Activated CD8-positive, alpha-beta memory T cell treated with anti-CD3 and anti-CD28 coated beads for 36 hours (primary cell): Measurements from ENCODE around the gene TBPL2. TPM values are rescaled to one million over a fixed set of nuclear protein-coding genes. Genes with fewer than 3 reads are reported as not detected.
"Not testable (repeated sequence)": the region's sequence is repeated elsewhere in the genome, so short reads cannot be mapped to it uniquely, and the experiment has no call there.

Source experiments
- CTCF ChIA-PET: fragments of 350-600 bp; sonication (Branson Sonifier 250); formaldehyde crosslinking; loops from one replicate; lab custom pipeline; 2021; ENCODE audit warnings: antibody characterized with exemption; lab: Charles Lee
- POLR2A ChIA-PET: fragments of 350-600 bp; sonication (Branson Sonifier 250); formaldehyde crosslinking; loops from one replicate; lab custom pipeline; 2021; ENCODE audit warnings: antibody characterized with exemption; lab: Charles Lee
- total RNA-seq, 2 experiments: library from RNA; stranded (reverse); gene quantifications; one replicate each; pipeline ENCODE4 v1.2.3, GENCODE V29; 2021

The TBPL2 gene
- total RNA-seq, 2 experiments from 2014 or later: not detected

GRCh38 chr14:55446833-55447232 is 6.4 kb upstream of the TBPL2 start:
- POLR2A ChIA-PET: no interaction called here
- CTCF ChIA-PET: interaction anchor here (0.7 to 1.5 kb wide), 11 partner anchors 8 to 1028 kb away, joined by 3 to 9 read pairs (median 3); no protein-coding TSS in a partner anchor

GRCh38 chr14:55446127-55446736 is 5.8 kb upstream of the TBPL2 start:
- CTCF ChIA-PET: interaction anchor here (0.6 to 1.5 kb wide), 13 partner anchors 8 to 1899 kb away, joined by 3 to 9 read pairs (median 3); no protein-coding TSS in a partner anchor

GRCh38 chr14:55441286-55441685 is 870 bp upstream of the TBPL2 start:
- ChIA-PET CTCF (interaction anchor here (0.6 kb wide), 1 partner anchor 43 kb away, joined by 3 read pairs; no protein-coding TSS in a partner anchor), POLR2A (no interaction called here)

More at GRCh38 chr14:55446127-55446736, 5.8 kb upstream of the TBPL2 start:
- POLR2A ChIA-PET: no interaction called here

- CTCF ChIA-PET: interaction anchor here (1.3 to 1.9 kb wide), 2 partner anchors 9 to 13 kb away, joined by 3 to 9 read pairs; no protein-coding TSS in a partner anchor
- POLR2A ChIA-PET: no interaction called here
Measured at GRCh38 chr14:55438066-55438683, 2.2 kb downstream of the TBPL2 start.

GRCh38 chr14:55436931-55437330 is 3.5 kb downstream of the TBPL2 start:
- ChIA-PET POLR2A (no interaction called here), CTCF (interaction anchor here (0.9 to 1.9 kb wide), 2 partner anchors 10 to 228 kb away, joined by 4 to 9 read pairs; no protein-coding TSS in a partner anchor)

- POLR2A ChIA-PET: no interaction called here
- CTCF ChIA-PET: interaction anchor here (0.9 to 1.9 kb wide), 2 partner anchors 10 to 229 kb away, joined by 4 to 9 read pairs; no protein-coding TSS in a partner anchor
Measured at GRCh38 chr14:55436519-55436918, 3.9 kb downstream of the TBPL2 start.

- POLR2A ChIA-PET: no interaction called here
- CTCF ChIA-PET: interaction anchor here (0.6 to 0.9 kb wide), 2 partner anchors 85 to 164 kb away, joined by 3 read pairs; no protein-coding TSS in a partner anchor
Measured at GRCh38 chr14:55434805-55435174, 5.6 kb downstream of the TBPL2 start.

GRCh38 chr14:55433880-55434804 is 6.3 kb downstream of the TBPL2 start:
- CTCF ChIA-PET: interaction anchor here (0.6 to 0.9 kb wide), 3 partner anchors 84 to 164 kb away, joined by 3 read pairs; no protein-coding TSS in a partner anchor
- POLR2A ChIA-PET: no interaction called here

- POLR2A ChIA-PET: interaction anchor here (0.6 kb wide), 1 partner anchor 144 kb away, joined by 7 read pairs; no protein-coding TSS in a partner anchor
- CTCF ChIA-PET: interaction anchor here (0.7 to 1.2 kb wide), 4 partner anchors 18 to 365 kb away, joined by 3 read pairs; no protein-coding TSS in a partner anchor
Measured at GRCh38 chr14:55432628-55433027, 7.8 kb downstream of the TBPL2 start.

GRCh38 chr14:55430024-55430690 is 10.3 kb downstream of the TBPL2 start:
- CTCF ChIA-PET: interaction anchor here (0.6 to 1.2 kb wide), 4 partner anchors 14 to 1210 kb away, joined by 3 read pairs; no protein-coding TSS in a partner anchor
- POLR2A ChIA-PET: no interaction called here

- ChIA-PET CTCF (interaction anchor here (1.2 to 3.0 kb wide), 2 partner anchors 10 to 157 kb away, joined by 4 to 10 read pairs; no protein-coding TSS in a partner anchor), POLR2A (no interaction called here)
Measured at GRCh38 chr14:55427439-55427838, 13.0 kb downstream of the TBPL2 start.

GRCh38 chr14:55426891-55427290 is 13.5 kb downstream of the TBPL2 start:
- POLR2A ChIA-PET: no interaction called here
- CTCF ChIA-PET: interaction anchor here (1.2 to 3.0 kb wide), 2 partner anchors 9 to 156 kb away, joined by 4 to 10 read pairs; no protein-coding TSS in a partner anchor

- ChIA-PET CTCF (interaction anchor here (1.0 kb wide), 1 partner anchor 13 kb away, joined by 3 read pairs; no protein-coding TSS in a partner anchor), POLR2A (no interaction called here)
Measured at GRCh38 chr14:55425091-55425490, 15.3 kb downstream of the TBPL2 start.

- POLR2A ChIA-PET: no interaction called here
- CTCF ChIA-PET: interaction anchor here (1.2 kb wide), 1 partner anchor 17 kb away, joined by 3 read pairs; no protein-coding TSS in a partner anchor
Measured at GRCh38 chr14:55423969-55424368, 16.4 kb downstream of the TBPL2 start.

GRCh38 chr14:55422338-55422737 is 18.1 kb downstream of the TBPL2 start:
- CTCF ChIA-PET, POLR2A ChIA-PET: not testable (repeated sequence)

- ChIA-PET CTCF (no interaction called here), POLR2A (no interaction called here)
Measured at GRCh38 chr14:55419663-55420062, 20.8 kb downstream of the TBPL2 start.

GRCh38 chr14:55418411-55418810 is 22.0 kb downstream of the TBPL2 start:
- ChIA-PET POLR2A (no interaction called here), CTCF (interaction anchor here (3.1 kb wide), 1 partner anchor 10 kb away, joined by 10 read pairs; no protein-coding TSS in a partner anchor)

- POLR2A ChIA-PET: no interaction called here
- CTCF ChIA-PET: interaction anchor here (3.1 kb wide), 1 partner anchor 10 kb away, joined by 10 read pairs; no protein-coding TSS in a partner anchor
Measured at GRCh38 chr14:55417955-55418354, 22.5 kb downstream of the TBPL2 start.
